ENCODE results near the gene SLC18B1. TPM values are rescaled to one million over a fixed set of nuclear protein-coding genes. Genes with fewer than 3 reads are reported as not detected.

SLC18B1 gene
- total RNA-seq, 1 experiment from 2014 or later, result 24.1 TPM

DNA sequence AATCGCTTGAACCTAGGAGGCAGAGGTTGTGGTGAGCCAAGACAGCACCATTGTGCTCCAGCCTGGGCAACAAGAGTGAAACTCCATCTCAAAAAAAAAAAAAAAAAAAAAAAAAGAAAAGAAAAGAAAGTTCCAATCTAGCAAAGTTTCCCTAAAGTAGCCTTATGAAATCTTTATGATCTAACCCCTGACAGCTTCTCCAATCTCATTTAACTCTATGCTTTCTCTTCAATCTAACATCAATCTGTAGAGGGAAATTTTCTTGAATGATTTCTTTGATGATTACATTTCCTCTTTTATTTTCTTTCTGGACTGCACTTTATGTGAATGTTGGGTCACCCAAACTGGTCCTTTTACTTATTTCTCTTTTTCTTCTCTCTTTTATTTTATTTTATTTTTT is 2.2 kb upstream of the SLC18B1 start (continued):
- TF ChIP-seq, protein P1, sequence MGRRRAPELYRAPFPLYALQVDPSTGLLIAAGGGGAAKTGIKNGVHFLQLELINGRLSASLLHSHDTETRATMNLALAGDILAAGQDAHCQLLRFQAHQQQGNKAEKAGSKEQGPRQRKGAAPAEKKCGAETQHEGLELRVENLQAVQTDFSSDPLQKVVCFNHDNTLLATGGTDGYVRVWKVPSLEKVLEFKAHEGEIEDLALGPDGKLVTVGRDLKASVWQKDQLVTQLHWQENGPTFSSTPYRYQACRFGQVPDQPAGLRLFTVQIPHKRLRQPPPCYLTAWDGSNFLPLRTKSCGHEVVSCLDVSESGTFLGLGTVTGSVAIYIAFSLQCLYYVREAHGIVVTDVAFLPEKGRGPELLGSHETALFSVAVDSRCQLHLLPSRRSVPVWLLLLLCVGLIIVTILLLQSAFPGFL (CRISPR knock-in tag; IDR thresholded peaks at IDR 0.05; ENCODE audit: borderline replicate concordance), result no peak
- no peak for TF ChIP-seq ZNF671 (CRISPR knock-in tag; IDR thresholded peaks at IDR 0.05)

DNA sequence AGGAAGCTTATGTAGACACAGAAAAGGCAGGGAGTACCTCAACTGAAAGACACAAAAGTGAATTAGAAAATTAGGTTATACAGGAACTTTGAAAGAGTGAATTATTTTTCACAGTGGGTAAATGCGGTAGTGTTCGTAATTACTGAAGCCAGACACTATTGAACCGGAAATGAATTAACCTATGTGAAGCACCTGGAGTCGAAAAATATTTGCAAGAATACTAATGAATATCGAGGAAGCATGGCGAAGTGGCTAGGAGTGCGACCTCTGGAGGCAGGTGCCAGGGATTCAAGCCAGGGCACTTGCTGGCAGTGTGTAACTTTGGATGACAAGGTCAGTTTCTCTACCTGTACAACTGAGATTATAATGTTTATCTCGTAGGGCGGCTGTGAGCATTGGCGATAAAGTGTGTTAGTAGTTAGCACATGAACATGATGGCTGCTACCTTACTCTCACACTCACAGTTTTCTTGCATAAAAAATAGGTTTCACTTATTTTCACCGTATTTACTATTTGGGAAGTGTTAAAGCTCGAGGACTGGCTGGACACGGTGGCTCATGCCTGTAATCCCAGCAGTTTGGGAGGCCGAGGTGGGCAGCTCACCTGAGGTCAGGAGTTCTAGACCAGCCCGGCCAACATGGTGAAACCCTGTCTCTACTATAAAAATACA is 567 bp upstream of the SLC18B1 start:
- H3K27me3 Mint-ChIP-seq (ENCODE audit: low read depth), result no peaks in the 10 kb centered on the region
- TF ChIP-seq ATF1 (CRISPR knock-in tag; IDR thresholded peaks at IDR 0.05) (no peak), CREB1 (CRISPR knock-in tag; IDR thresholded peaks at IDR 0.05) (no peak), CREM (CRISPR knock-in tag; IDR thresholded peaks at IDR 0.05) (no peak), JUN (CRISPR knock-in tag; IDR thresholded peaks at IDR 0.05) (no peak), ZNF423 (CRISPR knock-in tag; IDR thresholded peaks at IDR 0.05) (no peak)
- TF ChIP-seq, protein P2, sequence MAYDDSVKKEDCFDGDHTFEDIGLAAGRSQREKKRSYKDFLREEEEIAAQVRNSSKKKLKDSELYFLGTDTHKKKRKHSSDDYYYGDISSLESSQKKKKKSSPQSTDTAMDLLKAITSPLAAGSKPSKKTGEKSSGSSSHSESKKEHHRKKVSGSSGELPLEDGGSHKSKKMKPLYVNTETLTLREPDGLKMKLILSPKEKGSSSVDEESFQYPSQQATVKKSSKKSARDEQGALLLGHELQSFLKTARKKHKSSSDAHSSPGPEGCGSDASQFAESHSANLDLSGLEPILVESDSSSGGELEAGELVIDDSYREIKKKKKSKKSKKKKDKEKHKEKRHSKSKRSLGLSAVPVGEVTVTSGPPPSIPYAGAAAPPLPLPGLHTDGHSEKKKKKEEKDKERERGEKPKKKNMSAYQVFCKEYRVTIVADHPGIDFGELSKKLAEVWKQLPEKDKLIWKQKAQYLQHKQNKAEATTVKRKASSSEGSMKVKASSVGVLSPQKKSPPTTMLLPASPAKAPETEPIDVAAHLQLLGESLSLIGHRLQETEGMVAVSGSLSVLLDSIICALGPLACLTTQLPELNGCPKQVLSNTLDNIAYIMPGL (CRISPR knock-in tag; IDR thresholded peaks at IDR 0.05), result 0 out of 2 replicates have a peak, but pooled peaks have one; percentile 20
- TF ChIP-seq, protein P3, sequence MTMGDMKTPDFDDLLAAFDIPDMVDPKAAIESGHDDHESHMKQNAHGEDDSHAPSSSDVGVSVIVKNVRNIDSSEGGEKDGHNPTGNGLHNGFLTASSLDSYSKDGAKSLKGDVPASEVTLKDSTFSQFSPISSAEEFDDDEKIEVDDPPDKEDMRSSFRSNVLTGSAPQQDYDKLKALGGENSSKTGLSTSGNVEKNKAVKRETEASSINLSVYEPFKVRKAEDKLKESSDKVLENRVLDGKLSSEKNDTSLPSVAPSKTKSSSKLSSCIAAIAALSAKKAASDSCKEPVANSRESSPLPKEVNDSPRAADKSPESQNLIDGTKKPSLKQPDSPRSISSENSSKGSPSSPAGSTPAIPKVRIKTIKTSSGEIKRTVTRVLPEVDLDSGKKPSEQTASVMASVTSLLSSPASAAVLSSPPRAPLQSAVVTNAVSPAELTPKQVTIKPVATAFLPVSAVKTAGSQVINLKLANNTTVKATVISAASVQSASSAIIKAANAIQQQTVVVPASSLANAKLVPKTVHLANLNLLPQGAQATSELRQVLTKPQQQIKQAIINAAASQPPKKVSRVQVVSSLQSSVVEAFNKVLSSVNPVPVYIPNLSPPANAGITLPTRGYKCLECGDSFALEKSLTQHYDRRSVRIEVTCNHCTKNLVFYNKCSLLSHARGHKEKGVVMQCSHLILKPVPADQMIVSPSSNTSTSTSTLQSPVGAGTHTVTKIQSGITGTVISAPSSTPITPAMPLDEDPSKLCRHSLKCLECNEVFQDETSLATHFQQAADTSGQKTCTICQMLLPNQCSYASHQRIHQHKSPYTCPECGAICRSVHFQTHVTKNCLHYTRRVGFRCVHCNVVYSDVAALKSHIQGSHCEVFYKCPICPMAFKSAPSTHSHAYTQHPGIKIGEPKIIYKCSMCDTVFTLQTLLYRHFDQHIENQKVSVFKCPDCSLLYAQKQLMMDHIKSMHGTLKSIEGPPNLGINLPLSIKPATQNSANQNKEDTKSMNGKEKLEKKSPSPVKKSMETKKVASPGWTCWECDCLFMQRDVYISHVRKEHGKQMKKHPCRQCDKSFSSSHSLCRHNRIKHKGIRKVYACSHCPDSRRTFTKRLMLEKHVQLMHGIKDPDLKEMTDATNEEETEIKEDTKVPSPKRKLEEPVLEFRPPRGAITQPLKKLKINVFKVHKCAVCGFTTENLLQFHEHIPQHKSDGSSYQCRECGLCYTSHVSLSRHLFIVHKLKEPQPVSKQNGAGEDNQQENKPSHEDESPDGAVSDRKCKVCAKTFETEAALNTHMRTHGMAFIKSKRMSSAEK (CRISPR knock-in tag; IDR thresholded peaks at IDR 0.05; ENCODE audit: borderline replicate concordance), result no peak
- TF ChIP-seq, protein P4, sequence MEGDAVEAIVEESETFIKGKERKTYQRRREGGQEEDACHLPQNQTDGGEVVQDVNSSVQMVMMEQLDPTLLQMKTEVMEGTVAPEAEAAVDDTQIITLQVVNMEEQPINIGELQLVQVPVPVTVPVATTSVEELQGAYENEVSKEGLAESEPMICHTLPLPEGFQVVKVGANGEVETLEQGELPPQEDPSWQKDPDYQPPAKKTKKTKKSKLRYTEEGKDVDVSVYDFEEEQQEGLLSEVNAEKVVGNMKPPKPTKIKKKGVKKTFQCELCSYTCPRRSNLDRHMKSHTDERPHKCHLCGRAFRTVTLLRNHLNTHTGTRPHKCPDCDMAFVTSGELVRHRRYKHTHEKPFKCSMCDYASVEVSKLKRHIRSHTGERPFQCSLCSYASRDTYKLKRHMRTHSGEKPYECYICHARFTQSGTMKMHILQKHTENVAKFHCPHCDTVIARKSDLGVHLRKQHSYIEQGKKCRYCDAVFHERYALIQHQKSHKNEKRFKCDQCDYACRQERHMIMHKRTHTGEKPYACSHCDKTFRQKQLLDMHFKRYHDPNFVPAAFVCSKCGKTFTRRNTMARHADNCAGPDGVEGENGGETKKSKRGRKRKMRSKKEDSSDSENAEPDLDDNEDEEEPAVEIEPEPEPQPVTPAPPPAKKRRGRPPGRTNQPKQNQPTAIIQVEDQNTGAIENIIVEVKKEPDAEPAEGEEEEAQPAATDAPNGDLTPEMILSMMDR (IDR thresholded peaks at IDR 0.05), result peak; percentile 17; the same call in 1 of the 2 replicates
- TF ChIP-seq, protein P5, sequence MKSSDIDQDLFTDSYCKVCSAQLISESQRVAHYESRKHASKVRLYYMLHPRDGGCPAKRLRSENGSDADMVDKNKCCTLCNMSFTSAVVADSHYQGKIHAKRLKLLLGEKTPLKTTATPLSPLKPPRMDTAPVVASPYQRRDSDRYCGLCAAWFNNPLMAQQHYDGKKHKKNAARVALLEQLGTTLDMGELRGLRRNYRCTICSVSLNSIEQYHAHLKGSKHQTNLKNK (CRISPR knock-in tag; IDR thresholded peaks at IDR 0.05), result no peak

DNA sequence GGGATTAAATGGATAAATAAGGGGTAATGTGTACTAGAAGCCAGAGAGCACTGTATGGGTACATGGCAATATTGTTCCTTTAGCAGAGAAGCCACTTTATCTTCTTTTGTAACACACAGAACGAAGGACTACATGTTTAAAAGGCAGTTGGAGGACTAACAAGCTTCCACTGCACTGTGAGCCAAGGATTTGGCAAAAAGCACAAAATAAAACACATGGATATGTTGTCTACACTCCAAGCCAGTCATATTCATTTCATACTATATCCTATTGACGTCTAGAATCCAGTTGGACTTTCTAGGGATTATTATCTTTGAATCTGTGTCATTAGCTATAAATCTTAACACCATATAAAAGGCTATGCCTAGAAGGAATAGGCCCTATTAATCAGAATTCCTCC is 3.0 kb downstream of the SLC18B1 start:
- Mint-ChIP-seq H3K36me3 (peaks cover 27% of the 10 kb centered on the region), H3K4me1 (peaks cover 7% of the 10 kb centered on the region), H3K4me3 (no peak overlapping the region), H3K9me3 (no peaks in the 10 kb centered on the region), H3K27me3 (ENCODE audit: low read depth) (no peaks in the 10 kb centered on the region), H3K27ac (no peak overlapping the region)
- ChIA-PET POLR2A (no interaction called here), CTCF (no interaction called here)
- DNase-seq (ENCODE audit: low spot score), result no peak
- ATAC-seq, result no peak
- no peak for TF ChIP-seq OVOL2 (CRISPR knock-in tag; IDR thresholded peaks at IDR 0.05; ENCODE audit: borderline replicate concordance)
- TF ChIP-seq, protein P6, sequence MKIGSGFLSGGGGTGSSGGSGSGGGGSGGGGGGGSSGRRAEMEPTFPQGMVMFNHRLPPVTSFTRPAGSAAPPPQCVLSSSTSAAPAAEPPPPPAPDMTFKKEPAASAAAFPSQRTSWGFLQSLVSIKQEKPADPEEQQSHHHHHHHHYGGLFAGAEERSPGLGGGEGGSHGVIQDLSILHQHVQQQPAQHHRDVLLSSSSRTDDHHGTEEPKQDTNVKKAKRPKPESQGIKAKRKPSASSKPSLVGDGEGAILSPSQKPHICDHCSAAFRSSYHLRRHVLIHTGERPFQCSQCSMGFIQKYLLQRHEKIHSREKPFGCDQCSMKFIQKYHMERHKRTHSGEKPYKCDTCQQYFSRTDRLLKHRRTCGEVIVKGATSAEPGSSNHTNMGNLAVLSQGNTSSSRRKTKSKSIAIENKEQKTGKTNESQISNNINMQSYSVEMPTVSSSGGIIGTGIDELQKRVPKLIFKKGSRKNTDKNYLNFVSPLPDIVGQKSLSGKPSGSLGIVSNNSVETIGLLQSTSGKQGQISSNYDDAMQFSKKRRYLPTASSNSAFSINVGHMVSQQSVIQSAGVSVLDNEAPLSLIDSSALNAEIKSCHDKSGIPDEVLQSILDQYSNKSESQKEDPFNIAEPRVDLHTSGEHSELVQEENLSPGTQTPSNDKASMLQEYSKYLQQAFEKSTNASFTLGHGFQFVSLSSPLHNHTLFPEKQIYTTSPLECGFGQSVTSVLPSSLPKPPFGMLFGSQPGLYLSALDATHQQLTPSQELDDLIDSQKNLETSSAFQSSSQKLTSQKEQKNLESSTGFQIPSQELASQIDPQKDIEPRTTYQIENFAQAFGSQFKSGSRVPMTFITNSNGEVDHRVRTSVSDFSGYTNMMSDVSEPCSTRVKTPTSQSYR (CRISPR knock-in tag; IDR thresholded peaks at IDR 0.05), result no peak
- TF ChIP-seq RORB (CRISPR knock-in tag; IDR thresholded peaks at IDR 0.05), result no peak
- TF ChIP-seq SOX15 (CRISPR knock-in tag; IDR thresholded peaks at IDR 0.05), result no peak
- TF ChIP-seq ZNF317 (CRISPR knock-in tag; IDR thresholded peaks at IDR 0.05; ENCODE audit: borderline replicate concordance, low read depth), result no peak
- TF ChIP-seq, protein P7, sequence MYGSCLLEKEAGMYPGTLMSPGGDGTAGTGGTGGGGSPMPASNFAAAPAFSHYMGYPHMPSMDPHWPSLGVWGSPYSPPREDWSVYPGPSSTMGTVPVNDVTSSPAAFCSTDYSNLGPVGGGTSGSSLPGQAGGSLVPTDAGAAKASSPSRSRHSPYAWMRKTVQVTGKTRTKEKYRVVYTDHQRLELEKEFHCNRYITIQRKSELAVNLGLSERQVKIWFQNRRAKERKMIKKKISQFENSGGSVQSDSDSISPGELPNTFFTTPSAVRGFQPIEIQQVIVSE (CRISPR knock-in tag; IDR thresholded peaks at IDR 0.05; ENCODE audit: borderline replicate concordance), result no peak
- no peak for TF ChIP-seq IRF2 (CRISPR knock-in tag; IDR thresholded peaks at IDR 0.05; ENCODE audit: borderline replicate concordance, low read depth)
- TF ChIP-seq MXD4 (CRISPR knock-in tag; IDR thresholded peaks at IDR 0.05; ENCODE audit: borderline replicate concordance), result no peak

More for the DNA sequence above, 567 bp upstream of the SLC18B1 start:
- H3K4me3 Mint-ChIP-seq, result peak overlapping the region; percentile 91; the same call in 1 of the 2 replicates
- DNase-seq (ENCODE audit: low spot score) (peak; percentile 73), ATAC-seq (peak; percentile 90)
- ChIA-PET CTCF (interaction anchor here (0.6 to 2.3 kb wide), 21 partner anchors 8 to 592 kb away, joined by 3 to 30 read pairs (median 5); partner anchors contain the start of genes RPS12 and STX7), POLR2A (interaction anchor here (0.5 to 2.3 kb wide), 7 partner anchors 10 to 460 kb away, joined by 3 to 17 read pairs (median 4); partner anchors contain the start of genes RPS12 and STX7)
- H3K27ac Mint-ChIP-seq, result no peak overlapping the region; the same call in 1 of the 2 replicates
- peaks cover 13% of the 10 kb centered on the region for H3K36me3 Mint-ChIP-seq
- H3K4me1 Mint-ChIP-seq, result peaks cover 7% of the 10 kb centered on the region
- H3K9me3 Mint-ChIP-seq, result no peaks in the 10 kb centered on the region
